Measurements from ENCODE around the gene METTL21C.
A peak's percentile ranks its signal among the peaks of the same experiment; 100 is the strongest.

Gene METTL21C

DNA sequence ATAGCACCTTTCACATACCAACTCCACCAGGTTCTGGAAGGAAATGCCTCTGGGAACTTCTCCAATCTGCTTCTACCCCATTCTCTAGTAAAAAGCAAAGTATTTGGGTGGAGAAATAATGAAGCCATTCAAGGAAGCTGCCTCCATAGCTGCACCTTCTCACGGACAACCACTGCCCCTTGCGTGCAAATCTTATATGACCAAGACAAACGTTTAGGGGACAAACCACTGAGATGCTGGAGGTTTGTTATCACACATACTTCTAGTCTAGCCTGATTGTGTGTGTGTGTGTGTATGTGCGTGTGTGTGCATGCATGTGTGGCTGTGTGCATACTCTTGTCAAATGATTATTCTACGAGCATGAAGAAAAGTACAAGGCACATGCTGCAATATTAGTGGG lies 6.5 kb upstream of the METTL21C start:
- H3K9me3 ChIP-seq (ENCODE audit: control insufficient read depth, insufficient read depth, low read depth, low read length), result no peaks in the 10 kb centered on the region
- no peak for TF ChIP-seq TCF7L2 (IDR thresholded peaks at IDR 0.05; ENCODE audit: borderline replicate concordance, low read depth, low read length)
- no peak for TF ChIP-seq ZNF132 (tag by site-specific recombination; IDR thresholded peaks at IDR 0.05; ENCODE audit: borderline replicate concordance)
- TF ChIP-seq ZNF311 (tag by site-specific recombination; IDR thresholded peaks at IDR 0.05; ENCODE audit: borderline replicate concordance), result no peak
- TF ChIP-seq MYNN (tag by site-specific recombination; IDR thresholded peaks at IDR 0.05; ENCODE audit: borderline replicate concordance), result no peak
- TF ChIP-seq YY2 (tag by site-specific recombination; IDR thresholded peaks at IDR 0.05), result no peak
- TF ChIP-seq ZNF211 (tag by site-specific recombination; IDR thresholded peaks at IDR 0.05; ENCODE audit: low read depth), result no peak
- TF ChIP-seq GLI2 (tag by site-specific recombination; IDR thresholded peaks at IDR 0.05; ENCODE audit: borderline replicate concordance, low read depth), result no peak
- no peak for TF ChIP-seq ZNF112 (tag by site-specific recombination; IDR thresholded peaks at IDR 0.05)
- TF ChIP-seq ZNF394 (tag by site-specific recombination; IDR thresholded peaks at IDR 0.05; ENCODE audit: borderline replicate concordance), result no peak
- TF ChIP-seq, protein P1, sequence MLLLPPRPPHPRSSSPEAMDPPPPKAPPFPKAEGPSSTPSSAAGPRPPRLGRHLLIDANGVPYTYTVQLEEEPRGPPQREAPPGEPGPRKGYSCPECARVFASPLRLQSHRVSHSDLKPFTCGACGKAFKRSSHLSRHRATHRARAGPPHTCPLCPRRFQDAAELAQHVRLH (tag by site-specific recombination; IDR thresholded peaks at IDR 0.05), result no peak
- no peak for TF ChIP-seq REPIN1 (tag by site-specific recombination; IDR thresholded peaks at IDR 0.05; ENCODE audit: low read depth)
- no peak for TF ChIP-seq ZEB2 (tag by site-specific recombination; IDR thresholded peaks at IDR 0.05)
- ChIA-PET CTCF (no interaction called here), POLR2A (no interaction called here)
- no peak overlapping the region for H3K27ac ChIP-seq (ENCODE audit: extremely low read depth, low read depth, low read length)
- no peaks in the 10 kb centered on the region for H3K36me3 ChIP-seq (ENCODE audit: control insufficient read depth in 2 of 2, insufficient read depth in 1 of 2, low read length in 2 of 2)
- H3K4me3 ChIP-seq (ENCODE audit: low read depth, low read length), result no peak overlapping the region
- H3K4me1 ChIP-seq (ENCODE audit: control insufficient read depth, insufficient read depth, low read length), result peaks cover 4% of the 10 kb centered on the region; the same call in 1 of the 2 replicates

DNA sequence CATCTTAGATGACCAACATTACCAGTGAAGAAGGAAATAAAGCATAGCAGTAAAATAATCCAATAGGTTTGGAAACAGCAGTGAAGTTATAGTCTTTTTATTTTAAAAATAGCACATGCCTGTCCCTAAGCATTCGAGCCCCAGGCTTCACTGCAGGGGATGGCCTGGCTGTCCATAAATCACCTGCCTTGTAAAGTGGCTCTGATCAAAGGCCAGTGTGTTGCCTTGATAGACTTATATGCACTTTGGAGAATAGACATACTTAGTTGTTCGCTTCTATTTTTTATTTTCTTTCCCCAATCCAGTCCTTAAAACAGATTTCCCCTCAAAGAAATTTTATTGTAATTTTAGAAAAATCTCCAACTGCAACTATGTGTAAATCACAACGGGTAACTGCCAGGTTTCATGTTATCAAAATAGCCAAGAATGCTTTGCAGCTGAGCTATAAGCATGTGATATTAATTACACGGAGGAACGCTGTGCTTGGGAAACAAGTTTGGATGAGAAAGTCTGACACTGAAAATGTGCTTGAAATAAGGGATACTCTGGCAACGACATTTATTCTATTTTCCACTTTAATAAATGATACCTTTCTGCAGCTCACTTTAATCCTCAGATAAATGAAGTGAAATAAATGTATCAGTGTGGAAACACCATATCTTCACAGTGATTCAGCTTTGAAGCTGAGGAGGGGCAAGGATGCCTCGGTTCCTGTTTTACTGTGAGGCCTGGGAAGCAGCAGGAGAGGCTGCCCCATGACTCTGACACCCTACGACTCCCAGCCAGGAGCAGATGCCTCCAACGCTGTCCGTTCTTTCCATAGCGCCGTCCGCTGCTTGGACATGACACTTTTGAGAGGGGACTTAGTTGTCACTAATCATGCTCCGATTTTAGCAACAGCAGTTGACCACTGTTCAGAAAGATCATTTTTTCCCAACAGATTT lies 5.5 kb upstream of the METTL21C start:
- ChIA-PET CTCF (no interaction called here), POLR2A (no interaction called here)
- no peak overlapping the region for H3K4me3 ChIP-seq (ENCODE audit: low read depth, low read length)
- H3K36me3 ChIP-seq (ENCODE audit: control insufficient read depth in 2 of 2, insufficient read depth in 1 of 2, low read length in 2 of 2), result no peaks in the 10 kb centered on the region
- TF ChIP-seq REPIN1 (tag by site-specific recombination; IDR thresholded peaks at IDR 0.05; ENCODE audit: low read depth) (no peak), TCF7L2 (IDR thresholded peaks at IDR 0.05; ENCODE audit: borderline replicate concordance, low read depth, low read length) (peak; percentile 56; the same call in 1 of the 2 replicates), GLIS1 (tag by site-specific recombination; IDR thresholded peaks at IDR 0.05) (peak; percentile 37; the same call in 1 of the 2 replicates)
- no peaks in the 10 kb centered on the region for H3K9me3 ChIP-seq (ENCODE audit: control insufficient read depth, insufficient read depth, low read depth, low read length)
- H3K4me1 ChIP-seq (ENCODE audit: control insufficient read depth, insufficient read depth, low read length), result peaks cover 4% of the 10 kb centered on the region; the same call in 1 of the 2 replicates
- H3K27ac ChIP-seq (ENCODE audit: extremely low read depth, low read depth, low read length), result no peak overlapping the region

DNA sequence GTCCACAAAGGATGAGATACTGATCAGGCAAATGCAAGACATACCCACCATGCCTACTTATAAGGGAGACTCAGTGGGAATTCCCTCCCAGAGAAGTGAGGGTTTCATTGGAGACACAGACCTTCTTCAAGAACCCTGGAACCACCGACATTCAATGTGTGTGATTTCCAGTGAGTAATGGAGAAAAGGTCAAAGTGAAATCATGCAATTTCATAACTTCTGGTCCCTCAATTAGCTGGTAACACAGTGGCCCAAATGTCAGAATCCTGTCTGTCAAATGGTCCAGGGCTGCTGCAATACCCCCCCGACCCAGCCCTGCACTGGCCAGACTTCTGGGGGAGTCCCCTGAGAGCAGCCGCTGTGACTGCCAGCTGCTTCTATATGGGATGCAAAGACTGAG lies 4.7 kb upstream of the METTL21C start:
- H3K4me3 ChIP-seq (ENCODE audit: low read depth, low read length), result no peak overlapping the region
- CTCF ChIA-PET, result no interaction called here
- no peaks in the 10 kb centered on the region for H3K9me3 ChIP-seq (ENCODE audit: control insufficient read depth, insufficient read depth, low read depth, low read length)
- H3K27ac ChIP-seq (ENCODE audit: extremely low read depth, low read depth, low read length), result no peak overlapping the region
- peaks cover under 1% of the 10 kb centered on the region; the same call in 1 of the 2 replicates for H3K4me1 ChIP-seq (ENCODE audit: control insufficient read depth, insufficient read depth, low read length)
- TF ChIP-seq, protein P2, sequence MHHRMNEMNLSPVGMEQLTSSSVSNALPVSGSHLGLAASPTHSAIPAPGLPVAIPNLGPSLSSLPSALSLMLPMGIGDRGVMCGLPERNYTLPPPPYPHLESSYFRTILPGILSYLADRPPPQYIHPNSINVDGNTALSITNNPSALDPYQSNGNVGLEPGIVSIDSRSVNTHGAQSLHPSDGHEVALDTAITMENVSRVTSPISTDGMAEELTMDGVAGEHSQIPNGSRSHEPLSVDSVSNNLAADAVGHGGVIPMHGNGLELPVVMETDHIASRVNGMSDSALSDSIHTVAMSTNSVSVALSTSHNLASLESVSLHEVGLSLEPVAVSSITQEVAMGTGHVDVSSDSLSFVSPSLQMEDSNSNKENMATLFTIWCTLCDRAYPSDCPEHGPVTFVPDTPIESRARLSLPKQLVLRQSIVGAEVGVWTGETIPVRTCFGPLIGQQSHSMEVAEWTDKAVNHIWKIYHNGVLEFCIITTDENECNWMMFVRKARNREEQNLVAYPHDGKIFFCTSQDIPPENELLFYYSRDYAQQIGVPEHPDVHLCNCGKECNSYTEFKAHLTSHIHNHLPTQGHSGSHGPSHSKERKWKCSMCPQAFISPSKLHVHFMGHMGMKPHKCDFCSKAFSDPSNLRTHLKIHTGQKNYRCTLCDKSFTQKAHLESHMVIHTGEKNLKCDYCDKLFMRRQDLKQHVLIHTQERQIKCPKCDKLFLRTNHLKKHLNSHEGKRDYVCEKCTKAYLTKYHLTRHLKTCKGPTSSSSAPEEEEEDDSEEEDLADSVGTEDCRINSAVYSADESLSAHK (tag by site-specific recombination; IDR thresholded peaks at IDR 0.05), result no peak
- TF ChIP-seq, protein P3, sequence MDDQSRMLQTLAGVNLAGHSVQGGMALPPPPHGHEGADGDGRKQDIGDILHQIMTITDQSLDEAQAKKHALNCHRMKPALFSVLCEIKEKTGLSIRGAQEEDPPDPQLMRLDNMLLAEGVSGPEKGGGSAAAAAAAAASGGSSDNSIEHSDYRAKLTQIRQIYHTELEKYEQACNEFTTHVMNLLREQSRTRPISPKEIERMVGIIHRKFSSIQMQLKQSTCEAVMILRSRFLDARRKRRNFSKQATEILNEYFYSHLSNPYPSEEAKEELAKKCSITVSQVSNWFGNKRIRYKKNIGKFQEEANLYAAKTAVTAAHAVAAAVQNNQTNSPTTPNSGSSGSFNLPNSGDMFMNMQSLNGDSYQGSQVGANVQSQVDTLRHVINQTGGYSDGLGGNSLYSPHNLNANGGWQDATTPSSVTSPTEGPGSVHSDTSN (CRISPR knock-in tag; IDR thresholded peaks at IDR 0.05), result no peak
- TF ChIP-seq, protein P4, sequence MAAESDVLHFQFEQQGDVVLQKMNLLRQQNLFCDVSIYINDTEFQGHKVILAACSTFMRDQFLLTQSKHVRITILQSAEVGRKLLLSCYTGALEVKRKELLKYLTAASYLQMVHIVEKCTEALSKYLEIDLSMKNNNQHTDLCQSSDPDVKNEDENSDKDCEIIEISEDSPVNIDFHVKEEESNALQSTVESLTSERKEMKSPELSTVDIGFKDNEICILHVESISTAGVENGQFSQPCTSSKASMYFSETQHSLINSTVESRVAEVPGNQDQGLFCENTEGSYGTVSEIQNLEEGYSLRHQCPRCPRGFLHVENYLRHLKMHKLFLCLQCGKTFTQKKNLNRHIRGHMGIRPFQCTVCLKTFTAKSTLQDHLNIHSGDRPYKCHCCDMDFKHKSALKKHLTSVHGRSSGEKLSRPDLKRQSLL (tag by site-specific recombination; IDR thresholded peaks at IDR 0.05), result no peak
- no peak for TF ChIP-seq ZNF571 (tag by site-specific recombination; IDR thresholded peaks at IDR 0.05)
- TF ChIP-seq SCRT1 (tag by site-specific recombination; IDR thresholded peaks at IDR 0.05; ENCODE audit: borderline replicate concordance), result no peak
- TF ChIP-seq ZNF701 (tag by site-specific recombination; IDR thresholded peaks at IDR 0.05), result no peak
- TF ChIP-seq, protein P5, sequence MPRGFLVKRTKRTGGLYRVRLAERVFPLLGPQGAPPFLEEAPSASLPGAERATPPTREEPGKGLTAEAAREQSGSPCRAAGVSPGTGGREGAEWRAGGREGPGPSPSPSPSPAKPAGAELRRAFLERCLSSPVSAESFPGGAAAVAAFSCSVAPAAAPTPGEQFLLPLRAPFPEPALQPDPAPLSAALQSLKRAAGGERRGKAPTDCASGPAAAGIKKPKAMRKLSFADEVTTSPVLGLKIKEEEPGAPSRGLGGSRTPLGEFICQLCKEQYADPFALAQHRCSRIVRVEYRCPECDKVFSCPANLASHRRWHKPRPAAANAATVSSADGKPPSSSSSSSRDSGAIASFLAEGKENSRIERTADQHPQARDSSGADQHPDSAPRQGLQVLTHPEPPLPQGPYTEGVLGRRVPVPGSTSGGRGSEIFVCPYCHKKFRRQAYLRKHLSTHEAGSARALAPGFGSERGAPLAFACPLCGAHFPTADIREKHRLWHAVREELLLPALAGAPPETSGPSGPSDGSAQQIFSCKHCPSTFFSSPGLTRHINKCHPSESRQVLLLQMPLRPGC (tag by site-specific recombination; IDR thresholded peaks at IDR 0.05), result no peak
- POLR2A ChIA-PET, result no interaction called here
- no peaks in the 10 kb centered on the region for H3K36me3 ChIP-seq (ENCODE audit: control insufficient read depth in 2 of 2, insufficient read depth in 1 of 2, low read length in 2 of 2)

Measured in HEK293 (cell line).